DMS53 (cell line): Measurements from ENCODE around the gene LRRC39.
"Not testable (repeated sequence)": the region's sequence is repeated elsewhere in the genome, so short reads cannot be mapped to it uniquely, and the experiment has no call there.

Source experiments
- DNase-seq: peaks from one replicate; lab custom pipeline; 2025; lab: John Stamatoyannopoulos, UW

Gene LRRC39

DNA sequence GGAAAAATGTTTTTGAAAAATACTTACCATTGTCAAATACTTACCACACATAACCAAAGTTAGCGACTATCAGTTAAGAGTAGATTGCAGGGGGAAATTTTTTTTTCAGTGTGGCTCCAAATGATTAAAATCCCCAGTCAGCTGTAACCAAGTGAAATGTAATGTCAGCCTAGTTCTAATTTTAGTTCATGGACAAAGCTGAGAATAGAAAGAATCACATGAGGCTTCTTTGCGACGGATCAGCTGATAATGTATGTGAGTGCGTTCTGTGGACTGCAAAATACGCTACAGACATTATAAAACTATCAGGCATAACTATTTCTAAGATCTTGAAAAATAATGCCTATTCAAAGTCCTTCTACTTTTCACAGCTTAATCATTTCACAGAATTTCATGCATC, at the start of gene LRRC39:
TSS of gene LRRC39 (minus strand) at position 166 of the 400 bp plus-strand sequence. CDS start 9,740 bp downstream, outside the sequence.
- no peak for DNase-seq

GRCh38 chr1:100222428-100222827, 44.4 kb upstream of the LRRC39 start:
- no peak for DNase-seq

DNA sequence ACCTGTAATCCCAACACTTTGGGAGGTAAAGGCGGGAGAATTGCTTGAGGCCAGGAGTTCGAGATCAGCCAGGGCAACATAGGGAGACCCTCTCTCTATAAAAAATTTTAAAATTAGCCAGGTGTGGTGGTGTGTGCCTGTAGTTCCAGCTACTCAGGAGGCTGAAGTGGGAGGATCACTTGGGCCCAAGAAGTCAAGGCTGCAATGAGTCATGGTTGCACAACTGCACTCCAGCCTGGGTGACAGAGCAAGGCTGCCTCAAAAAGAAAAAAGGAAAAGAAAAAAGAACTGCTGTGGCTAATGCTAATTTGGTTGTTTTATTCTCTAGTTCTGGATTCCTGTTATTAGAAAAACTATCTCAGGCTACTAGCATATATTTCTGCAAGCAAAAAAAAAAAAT, 41.8 kb upstream of the LRRC39 start:
- DNase-seq = no peak

DNA sequence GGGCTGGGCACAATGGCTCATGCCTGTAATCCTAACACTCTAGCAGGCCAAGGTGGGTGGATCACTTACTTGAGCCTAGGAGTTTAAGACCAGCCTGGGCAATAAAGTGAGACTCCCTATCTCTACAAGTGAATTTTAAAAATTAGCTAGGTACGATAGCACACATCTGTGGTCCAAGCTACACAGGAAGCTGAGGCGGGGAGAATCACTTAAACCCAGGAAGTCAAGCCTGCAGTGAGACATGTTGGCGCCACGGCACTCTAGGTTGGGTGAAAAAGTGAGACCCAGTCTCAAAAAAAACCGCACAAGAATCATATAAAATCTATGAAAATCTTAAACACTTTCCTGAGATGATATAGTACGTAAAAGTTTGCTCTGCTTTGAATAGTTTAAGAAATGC, 41.4 kb upstream of the LRRC39 start:
- DNase-seq = no peak

DNA sequence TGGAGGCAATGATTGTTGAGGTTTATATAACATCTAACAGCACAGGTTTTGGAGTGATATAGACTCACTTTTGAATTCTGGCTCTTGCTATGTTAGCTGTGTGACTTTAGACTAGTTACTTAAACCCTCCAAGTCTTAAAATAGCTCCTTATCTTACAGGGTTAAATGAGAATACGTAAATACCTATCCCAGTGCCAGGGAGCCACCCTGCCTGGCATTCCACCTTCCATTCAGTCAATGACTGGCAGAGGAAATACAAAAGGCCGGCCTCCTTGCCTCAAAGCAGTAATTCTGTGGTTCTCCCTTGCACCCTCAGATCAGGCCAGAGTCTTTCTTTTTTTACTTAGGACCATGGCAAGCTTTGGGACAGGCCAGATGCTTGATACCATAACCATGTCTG, 39.8 kb upstream of the LRRC39 start:
- no peak for DNase-seq

- no peak for DNase-seq
Measured at GRCh38 chr1:100215101-100215500, 37.0 kb upstream of the LRRC39 start.

GRCh38 chr1:100213141-100213540, 35.1 kb upstream of the LRRC39 start:
- no peak for DNase-seq

DNA sequence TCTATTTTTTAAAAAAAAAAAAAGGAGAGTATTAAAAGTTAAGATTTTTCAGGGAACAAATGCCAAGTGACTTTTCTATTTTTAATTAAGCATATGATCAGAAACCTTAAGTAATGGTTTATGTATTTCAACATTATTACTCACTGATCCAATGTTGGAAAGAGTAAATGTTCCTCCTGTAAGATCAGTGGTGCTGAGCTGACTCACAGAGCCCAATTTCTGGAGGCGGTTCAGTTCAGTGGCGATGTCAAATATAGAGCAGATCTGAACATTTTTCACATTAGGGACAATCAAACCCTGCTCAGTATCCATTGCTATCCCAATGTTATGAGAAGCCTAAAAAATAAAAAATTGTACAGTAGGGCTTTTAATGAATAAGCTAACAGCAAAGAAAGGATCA, 28.2 kb upstream of the LRRC39 start:
- DNase-seq = no peak

- not testable (repeated sequence) for DNase-seq
Measured at GRCh38 chr1:100205593-100205992, 27.5 kb upstream of the LRRC39 start.

- DNase-seq = not testable (repeated sequence)
Measured at GRCh38 chr1:100205103-100205502, 27.0 kb upstream of the LRRC39 start.

GRCh38 chr1:100202703-100203102, 24.6 kb upstream of the LRRC39 start:
- DNase-seq = not testable (repeated sequence)

- DNase-seq = not testable (repeated sequence)
Measured at GRCh38 chr1:100200060-100200459, 22.0 kb upstream of the LRRC39 start.

DNA sequence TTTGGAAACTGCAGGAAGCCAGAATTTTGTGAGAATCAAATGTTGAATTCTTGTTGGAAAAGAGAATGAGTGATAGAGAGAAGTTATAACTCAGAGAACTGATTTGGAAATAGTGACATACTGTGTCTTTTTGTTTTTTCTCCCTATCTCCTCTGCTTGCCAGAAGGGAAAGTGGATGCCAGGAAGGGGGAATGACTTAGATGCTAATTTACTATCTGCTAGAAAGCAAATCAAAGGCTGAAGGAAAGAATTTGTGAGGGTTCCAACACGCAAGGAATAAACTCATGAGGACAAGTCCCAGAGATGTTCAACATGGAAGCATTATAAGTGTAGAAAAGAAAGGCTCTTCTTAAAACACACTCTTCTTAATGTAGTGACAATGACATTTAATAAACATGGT, 20.5 kb upstream of the LRRC39 start:
- DNase-seq = no peak

DNA sequence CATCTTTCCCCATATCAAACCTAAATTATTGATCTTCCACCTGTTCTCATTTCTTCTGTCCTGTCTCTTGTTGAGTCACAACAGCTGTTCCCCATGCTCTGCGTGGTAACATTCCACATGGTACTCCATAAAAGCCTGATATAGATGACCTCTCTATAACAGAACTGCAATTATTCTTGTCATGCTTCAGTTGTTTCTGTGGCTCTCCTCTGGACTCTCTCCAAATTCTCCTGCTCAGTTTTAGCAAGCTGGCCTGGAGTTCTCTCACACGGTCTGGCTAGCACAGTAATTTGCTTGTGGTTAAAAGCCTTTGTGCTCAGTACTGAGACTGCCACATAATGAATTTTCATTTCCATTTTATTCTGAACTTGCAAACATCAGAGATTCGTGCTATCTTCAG, 10.6 kb upstream of the LRRC39 start:
- DNase-seq = no peak

DNA sequence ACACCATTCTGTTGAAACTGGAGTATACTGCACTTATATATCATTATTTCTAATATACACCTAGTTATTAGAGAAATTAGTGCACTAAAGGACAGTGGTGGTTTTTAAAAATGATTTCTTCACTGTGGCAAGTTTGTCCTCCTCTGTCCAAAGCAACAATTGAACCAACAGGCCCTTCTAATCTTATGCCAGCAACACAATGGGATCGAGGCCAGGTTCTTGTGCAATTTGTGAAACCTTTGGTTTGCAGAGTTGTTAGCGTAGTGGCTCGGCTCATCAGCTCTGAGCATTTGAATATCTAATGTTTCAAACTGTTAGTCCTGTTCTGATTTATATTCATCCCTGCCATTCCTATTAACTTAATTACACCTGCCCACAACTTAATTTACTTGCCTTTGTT, 9.9 kb upstream of the LRRC39 start:
- DNase-seq = no peak

DNA sequence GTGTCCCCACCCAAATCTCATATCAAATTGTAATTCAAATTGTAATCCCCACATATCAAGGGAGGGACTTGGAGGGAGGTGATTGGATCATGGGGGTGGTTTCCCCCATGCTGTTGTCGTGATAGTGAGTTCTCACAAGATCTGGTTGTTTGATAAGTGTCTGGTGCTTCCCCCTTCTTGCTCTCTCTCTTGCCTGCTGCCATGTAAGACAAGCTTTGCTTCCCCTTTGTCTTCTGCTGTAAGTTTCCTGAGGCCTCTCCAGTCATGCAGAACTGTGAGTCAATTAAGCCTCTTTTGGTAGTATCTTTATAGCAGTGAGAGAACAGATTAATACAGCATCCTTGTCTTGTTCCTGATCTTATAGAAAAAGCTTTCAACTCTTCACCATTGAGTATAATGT, 6.5 kb upstream of the LRRC39 start:
- DNase-seq = no peak

DNA sequence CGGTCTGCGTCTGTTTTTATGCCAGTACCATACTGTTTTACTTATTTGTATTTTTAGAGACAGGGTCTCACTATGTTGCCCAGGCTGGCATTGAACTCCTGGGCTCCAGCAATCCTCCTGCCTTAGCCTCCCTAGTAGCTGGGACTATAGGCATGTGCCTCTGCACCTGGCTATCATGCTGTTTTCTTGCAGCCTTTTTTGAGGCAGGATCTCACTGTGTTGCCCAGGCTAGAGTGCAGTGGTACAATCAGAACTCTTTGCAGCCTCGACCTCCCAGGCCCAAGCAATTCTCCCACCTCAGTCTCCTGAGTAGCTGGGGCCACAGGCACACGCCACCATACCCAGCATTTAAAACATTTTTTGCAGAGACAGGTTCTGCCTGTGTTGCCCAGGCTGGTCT, 5.3 kb upstream of the LRRC39 start:
- no peak for DNase-seq

- no peak for DNase-seq
Measured at GRCh38 chr1:100177295-100178041, 588 bp downstream of the LRRC39 start.

DNA sequence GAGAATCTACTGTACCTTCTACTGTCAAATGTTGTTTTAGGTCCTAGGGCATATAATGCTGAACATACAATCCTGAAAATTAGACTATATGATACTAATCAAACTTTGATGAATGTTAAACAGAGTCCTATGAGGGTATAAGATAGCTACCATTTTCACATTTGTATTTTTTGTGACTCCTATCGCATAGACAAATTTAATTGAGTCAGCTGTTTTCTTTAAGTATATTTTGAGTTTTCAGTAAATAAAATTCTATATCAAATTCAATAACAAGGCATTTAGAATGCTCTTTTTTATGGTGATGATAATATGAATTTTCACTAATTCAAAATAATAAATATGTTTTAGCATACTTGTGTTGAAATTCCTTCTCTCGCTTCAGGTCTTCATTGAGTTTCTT, 10.0 kb downstream of the LRRC39 start:
- DNase-seq = no peak

- DNase-seq = no peak
Measured at GRCh38 chr1:100164702-100165101, 13.4 kb downstream of the LRRC39 start.

GRCh38 chr1:100164216-100164615, 13.8 kb downstream of the LRRC39 start:
- no peak for DNase-seq

- no peak for DNase-seq
Measured at GRCh38 chr1:100162881-100163280, 15.2 kb downstream of the LRRC39 start.

- DNase-seq = no peak
Measured at GRCh38 chr1:100152271-100152670, 25.8 kb downstream of the LRRC39 start.

GRCh38 chr1:100151679-100152078, 26.4 kb downstream of the LRRC39 start:
- DNase-seq = no peak
